T1000 (cell line): ENCODE measurements around the gene DNAJC30.

Source experiments
- DNase-seq: peaks from one replicate; lab custom pipeline; 2025; ENCODE audit warnings: mixed read lengths; lab: John Stamatoyannopoulos, UW

DNAJC30 gene

GRCh38 chr7:73647725-73648592 is 35.3 kb downstream of the DNAJC30 start:
- no peak for DNase-seq

GRCh38 chr7:73646785-73647724 is 36.2 kb downstream of the DNAJC30 start:
- DNase-seq = no peak

- DNase-seq = no peak
Observed at GRCh38 chr7:73645643-73646174, 37.5 kb downstream of the DNAJC30 start.

- DNase-seq = no peak
Observed at GRCh38 chr7:73644688-73645286, 38.5 kb downstream of the DNAJC30 start.

DNA sequence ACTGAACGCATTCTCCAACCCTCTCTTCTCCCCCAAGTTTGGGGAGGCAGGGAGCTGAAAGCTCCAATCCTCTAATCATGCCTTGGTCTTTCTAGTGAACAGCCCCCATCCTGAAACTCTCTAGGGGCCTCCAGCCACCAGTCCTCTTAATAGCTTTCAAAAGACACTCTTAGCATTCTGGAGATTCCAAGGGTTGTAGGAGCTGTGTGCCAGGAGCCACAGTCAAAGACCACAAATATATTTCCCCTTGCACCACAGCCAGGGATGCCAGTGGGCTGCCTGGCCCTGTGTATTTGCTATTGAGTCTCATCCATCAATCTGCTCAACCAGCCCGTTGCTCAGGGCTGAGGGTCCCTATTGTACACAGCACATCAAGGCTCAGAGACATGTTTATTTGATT is 40.4 kb downstream of the DNAJC30 start:
- no peak for DNase-seq

DNA sequence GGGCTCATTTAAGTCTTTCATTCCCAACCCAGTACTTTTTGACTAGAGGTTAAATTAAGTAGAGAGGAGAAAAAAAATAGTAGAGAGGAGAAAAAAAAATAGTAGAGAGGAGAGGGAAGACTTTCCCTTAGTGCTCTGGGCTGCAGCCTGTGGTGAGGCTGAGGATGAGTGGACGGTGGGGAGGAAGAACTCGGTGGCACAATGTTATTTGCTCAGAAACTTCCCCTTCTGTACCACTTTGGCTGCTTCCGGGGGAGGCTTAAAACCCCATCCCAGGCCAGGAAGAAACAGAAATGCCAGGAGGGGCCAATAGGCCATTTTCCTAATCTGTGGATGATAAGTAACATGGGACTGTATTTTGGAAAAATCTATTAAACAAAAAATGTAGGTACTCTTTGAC is 44.3 kb downstream of the DNAJC30 start:
- DNase-seq = no peak

DNA sequence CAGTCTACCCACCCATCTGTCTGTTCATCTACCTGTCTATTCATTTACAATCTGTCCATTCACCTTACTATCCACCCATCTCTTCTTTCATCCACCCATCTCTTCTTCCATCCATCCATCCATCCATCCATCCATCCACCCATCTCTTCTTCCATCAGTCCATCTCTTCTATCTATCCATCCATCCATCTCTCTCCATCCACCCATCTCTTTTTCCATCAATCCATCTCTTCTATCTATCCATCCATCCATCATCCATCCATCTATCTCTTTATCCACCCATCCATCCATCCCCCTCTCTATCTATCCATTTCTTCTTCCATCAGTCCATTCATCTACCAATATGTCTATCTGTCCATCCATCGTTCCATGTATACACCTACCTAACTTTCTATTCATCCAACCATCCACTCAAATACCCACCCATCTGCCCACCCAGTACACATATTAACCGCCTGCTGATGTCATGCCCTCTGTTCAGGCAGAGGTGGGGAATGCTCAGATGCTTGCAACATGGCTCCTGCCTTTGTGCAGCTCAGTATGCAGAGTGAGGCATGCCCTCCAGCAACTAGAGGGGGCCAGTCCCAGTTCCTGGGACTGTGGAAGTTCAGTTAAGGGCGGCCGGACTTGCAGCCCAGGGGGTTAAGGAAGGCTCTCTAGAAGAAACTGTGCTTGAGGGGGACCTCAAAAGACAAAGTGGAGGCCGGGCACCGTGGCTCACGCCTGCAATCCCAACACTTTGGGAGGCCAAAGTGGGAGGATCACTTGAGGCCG is 47.6 kb downstream of the DNAJC30 start:
- DNase-seq = no peak

GRCh38 chr7:73633844-73634243 is 49.4 kb downstream of the DNAJC30 start:
- no peak for DNase-seq

- DNase-seq = no peak
Observed at GRCh38 chr7:73633323-73633722, 49.9 kb downstream of the DNAJC30 start.

GRCh38 chr7:73631558-73631957 is 51.7 kb downstream of the DNAJC30 start:
- DNase-seq = no peak
